Glutamatergic neuron (in vitro differentiated cells): Measurements from ENCODE around the gene PDSS1. TPM values are rescaled to one million over a fixed set of nuclear protein-coding genes. Genes with fewer than 3 reads are reported as not detected.

ENCODE experiments used
- DNase-seq: peaks from one replicate; pipeline ENCODE4 v3.0.0; 2022
- H3K27ac Mint-ChIP-seq: one replicate; pipeline ENCODE4 v1.8.0; 2020; ENCODE audit warnings: mild to moderate bottlenecking, mixed read lengths, inconsistent platforms; ENCODE audit not compliant: unreplicated experiment
- H3K27me3 Mint-ChIP-seq: one replicate; pipeline ENCODE4 v1.8.0; 2020; ENCODE audit warnings: mild to moderate bottlenecking, moderate library complexity, mixed read lengths, inconsistent platforms; ENCODE audit not compliant: unreplicated experiment
- H3K36me3 Mint-ChIP-seq: one replicate; pipeline ENCODE4 v1.8.0; 2020; ENCODE audit warnings: mild to moderate bottlenecking, mixed read lengths, inconsistent platforms; ENCODE audit not compliant: unreplicated experiment
- H3K4me1 Mint-ChIP-seq: one replicate; pipeline ENCODE4 v1.8.0; 2020; ENCODE audit warnings: mild to moderate bottlenecking, low read depth, mixed read lengths, inconsistent platforms; ENCODE audit not compliant: unreplicated experiment
- H3K4me3 Mint-ChIP-seq: one replicate; pipeline ENCODE4 v1.8.0; 2020; ENCODE audit warnings: mild to moderate bottlenecking, mixed read lengths, inconsistent platforms; ENCODE audit not compliant: unreplicated experiment
- H3K9me3 Mint-ChIP-seq: one replicate; pipeline ENCODE4 v1.8.0; 2020; ENCODE audit warnings: mild to moderate bottlenecking, moderate library complexity, mixed read lengths, inconsistent platforms; ENCODE audit not compliant: unreplicated experiment
- total RNA-seq: library from RNA; stranded (reverse); fragmentation: NEBNext Ultra II Directional; extraction: Animal tissue kit (Norgen Biotek cat#: 25700); gene quantifications from one replicate; pipeline ENCODE4 v1.2.1, GENCODE V29; 2021; ENCODE audit not compliant: unreplicated experiment
- TF ChIP-seq, protein P1 (sequence below): fragments of 200-600 bp; sonication (generic); IDR thresholded peaks from one replicate; pipeline ENCODE4 v1.5.0; 2021; ENCODE audit not compliant: partially characterized antibody, unreplicated experiment

Gene PDSS1
- total RNA-seq, 1 donor from 2014 or later = 11.6 TPM

DNA sequence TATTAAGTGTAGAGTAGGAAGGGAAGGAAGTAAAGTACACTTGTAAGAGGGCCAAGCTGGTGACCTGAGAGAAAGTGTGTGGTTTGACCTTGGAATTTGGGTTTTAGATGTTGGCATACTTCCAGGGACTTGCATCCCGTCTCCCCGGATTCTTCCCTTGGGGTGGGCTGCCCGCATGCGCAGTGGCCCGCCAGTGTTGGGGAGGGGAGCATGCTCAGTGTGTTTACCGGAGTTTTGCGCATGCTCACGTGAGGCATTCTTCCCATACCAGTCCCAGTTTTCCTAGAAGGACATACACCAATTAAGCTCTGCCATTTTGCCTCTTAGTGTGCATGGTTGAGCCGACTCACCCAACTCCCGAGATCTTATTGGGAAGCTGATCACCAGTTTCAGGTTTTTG is 9.4 kb downstream of the PDSS1 start:
- Mint-ChIP-seq H3K27ac (no peak overlapping the region), H3K4me1 (peaks cover 4% of the 10 kb centered on the region), H3K4me3 (no peak overlapping the region), H3K9me3 (peaks cover 3% of the 10 kb centered on the region), H3K27me3 (peaks cover 2% of the 10 kb centered on the region), H3K36me3 (peaks cover 12% of the 10 kb centered on the region)
- DNase-seq = no peak
- TF ChIP-seq, protein P1, sequence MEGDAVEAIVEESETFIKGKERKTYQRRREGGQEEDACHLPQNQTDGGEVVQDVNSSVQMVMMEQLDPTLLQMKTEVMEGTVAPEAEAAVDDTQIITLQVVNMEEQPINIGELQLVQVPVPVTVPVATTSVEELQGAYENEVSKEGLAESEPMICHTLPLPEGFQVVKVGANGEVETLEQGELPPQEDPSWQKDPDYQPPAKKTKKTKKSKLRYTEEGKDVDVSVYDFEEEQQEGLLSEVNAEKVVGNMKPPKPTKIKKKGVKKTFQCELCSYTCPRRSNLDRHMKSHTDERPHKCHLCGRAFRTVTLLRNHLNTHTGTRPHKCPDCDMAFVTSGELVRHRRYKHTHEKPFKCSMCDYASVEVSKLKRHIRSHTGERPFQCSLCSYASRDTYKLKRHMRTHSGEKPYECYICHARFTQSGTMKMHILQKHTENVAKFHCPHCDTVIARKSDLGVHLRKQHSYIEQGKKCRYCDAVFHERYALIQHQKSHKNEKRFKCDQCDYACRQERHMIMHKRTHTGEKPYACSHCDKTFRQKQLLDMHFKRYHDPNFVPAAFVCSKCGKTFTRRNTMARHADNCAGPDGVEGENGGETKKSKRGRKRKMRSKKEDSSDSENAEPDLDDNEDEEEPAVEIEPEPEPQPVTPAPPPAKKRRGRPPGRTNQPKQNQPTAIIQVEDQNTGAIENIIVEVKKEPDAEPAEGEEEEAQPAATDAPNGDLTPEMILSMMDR = no peak

DNA sequence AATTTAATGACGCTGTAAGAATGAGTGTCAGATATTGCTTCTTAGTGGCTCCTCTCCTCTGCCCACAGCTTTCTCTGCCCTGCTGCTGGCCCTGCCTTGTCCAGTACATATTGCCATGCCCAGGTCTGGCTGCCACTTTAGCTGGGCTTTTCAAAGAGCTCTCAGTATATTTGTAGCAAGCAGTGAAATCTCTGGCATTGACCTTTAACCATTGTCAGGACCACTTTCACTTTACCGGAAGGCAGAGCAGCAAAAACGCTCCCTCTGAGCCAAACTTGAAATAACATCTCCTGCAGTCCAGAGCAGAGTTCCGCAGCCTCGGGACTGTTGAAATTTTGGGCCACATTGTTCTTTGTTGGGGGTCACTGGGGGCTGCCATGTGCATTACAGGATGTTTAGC is 13.8 kb downstream of the PDSS1 start:
- H3K27me3 Mint-ChIP-seq = peaks cover 2% of the 10 kb centered on the region
- TF ChIP-seq, protein P1 = no peak
- peaks cover 3% of the 10 kb centered on the region for H3K9me3 Mint-ChIP-seq
- peaks cover 12% of the 10 kb centered on the region for H3K36me3 Mint-ChIP-seq
- H3K27ac Mint-ChIP-seq = no peak overlapping the region
- H3K4me3 Mint-ChIP-seq = no peak overlapping the region
- H3K4me1 Mint-ChIP-seq = peaks cover 4% of the 10 kb centered on the region
- no peak for DNase-seq

DNA sequence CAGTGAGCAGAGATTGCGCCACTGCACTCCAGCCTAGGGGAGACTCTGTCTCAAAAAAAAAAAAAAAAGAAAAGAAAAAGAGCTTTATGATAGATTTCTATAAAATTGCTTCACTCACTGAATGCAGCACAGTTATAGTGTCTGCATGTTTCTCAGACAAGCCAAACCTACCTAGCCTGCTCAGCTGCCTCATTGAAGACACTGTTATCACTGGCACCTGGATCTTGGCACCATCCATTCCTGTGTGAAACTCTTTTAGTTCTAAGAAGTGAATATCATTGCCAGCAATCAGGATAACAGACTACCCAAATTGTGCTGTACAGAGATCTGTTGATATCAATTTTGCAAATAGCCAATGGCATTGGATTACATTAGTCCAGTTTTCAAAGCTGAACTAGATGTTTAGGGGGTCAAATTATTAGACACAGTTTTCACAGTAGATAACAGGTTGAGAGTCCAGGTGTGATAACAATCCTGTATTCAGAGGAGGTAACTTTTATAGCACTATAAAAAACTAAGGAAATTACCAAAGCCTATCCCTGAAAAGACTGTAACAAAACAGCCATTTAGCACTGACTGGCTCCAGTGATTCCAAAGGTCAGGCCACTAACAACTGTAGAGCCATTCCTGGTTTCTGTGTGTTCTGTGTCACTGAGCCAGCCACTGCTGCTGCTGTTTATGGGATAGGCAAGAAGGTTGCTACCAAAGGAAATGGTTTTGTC is 17.1 kb downstream of the PDSS1 start:
- Mint-ChIP-seq H3K4me3 (no peak overlapping the region), H3K36me3 (no peaks in the 10 kb centered on the region), H3K9me3 (no peaks in the 10 kb centered on the region), H3K4me1 (no peaks in the 10 kb centered on the region), H3K27me3 (no peaks in the 10 kb centered on the region), H3K27ac (no peak overlapping the region)
- TF ChIP-seq, protein P1 = no peak
- DNase-seq = no peak

DNA sequence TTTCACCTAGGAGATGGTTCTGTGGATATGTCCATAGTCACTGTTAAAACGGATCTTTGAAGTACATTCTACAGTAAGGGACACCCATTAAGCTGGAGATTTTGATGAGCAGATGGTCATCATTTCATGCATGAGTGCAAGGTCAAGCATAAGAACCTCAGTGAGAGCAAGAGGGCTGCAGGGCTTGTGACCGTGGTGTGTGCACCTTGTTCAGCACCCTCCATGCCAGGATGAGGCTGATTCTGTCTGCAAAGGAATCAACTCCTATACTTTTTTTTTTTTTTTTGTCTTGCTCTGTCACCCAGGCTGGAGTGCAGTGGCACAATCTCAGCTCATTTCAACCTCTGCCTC is 17.6 kb downstream of the PDSS1 start:
- no peak for DNase-seq
- Mint-ChIP-seq H3K27ac (no peak overlapping the region), H3K4me1 (no peaks in the 10 kb centered on the region), H3K36me3 (no peaks in the 10 kb centered on the region), H3K9me3 (no peaks in the 10 kb centered on the region), H3K27me3 (no peaks in the 10 kb centered on the region), H3K4me3 (no peak overlapping the region)
- TF ChIP-seq, protein P1 = no peak

DNA sequence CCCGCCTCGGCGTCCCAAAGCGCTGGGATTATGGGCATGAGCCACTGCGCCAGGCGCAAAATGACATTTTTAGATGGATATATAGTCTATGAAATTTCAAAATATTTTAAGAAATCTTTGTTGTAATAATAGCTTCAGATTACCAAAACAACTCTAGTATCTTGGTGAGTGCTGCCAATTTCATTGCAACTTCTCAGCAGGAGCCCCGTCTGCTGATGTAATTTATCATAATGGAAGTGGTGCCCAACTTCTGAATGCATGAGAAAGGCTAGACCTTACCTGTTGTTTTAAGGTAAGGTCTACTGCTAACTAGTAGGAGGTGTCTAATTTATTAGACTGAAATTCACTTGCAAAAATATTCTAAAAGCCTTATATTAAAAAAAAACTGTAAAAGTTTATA is 20.0 kb downstream of the PDSS1 start:
- H3K4me1 Mint-ChIP-seq = peaks cover 2% of the 10 kb centered on the region
- DNase-seq = no peak
- H3K27ac Mint-ChIP-seq = no peak overlapping the region
- TF ChIP-seq, protein P1 = no peak
- H3K27me3 Mint-ChIP-seq = no peaks in the 10 kb centered on the region
- H3K36me3 Mint-ChIP-seq = no peaks in the 10 kb centered on the region
- H3K4me3 Mint-ChIP-seq = no peak overlapping the region
- no peaks in the 10 kb centered on the region for H3K9me3 Mint-ChIP-seq
